IPS-11a (cell line): ENCODE results near the gene PLXNB3.

ENCODE experiments used
- H3K4me3 ChIP-seq: one replicate; pipeline ENCODE4 v1.5.1; 2013; ENCODE audit warnings: low read depth, low read length, control low read depth

PLXNB3 gene

DNA sequence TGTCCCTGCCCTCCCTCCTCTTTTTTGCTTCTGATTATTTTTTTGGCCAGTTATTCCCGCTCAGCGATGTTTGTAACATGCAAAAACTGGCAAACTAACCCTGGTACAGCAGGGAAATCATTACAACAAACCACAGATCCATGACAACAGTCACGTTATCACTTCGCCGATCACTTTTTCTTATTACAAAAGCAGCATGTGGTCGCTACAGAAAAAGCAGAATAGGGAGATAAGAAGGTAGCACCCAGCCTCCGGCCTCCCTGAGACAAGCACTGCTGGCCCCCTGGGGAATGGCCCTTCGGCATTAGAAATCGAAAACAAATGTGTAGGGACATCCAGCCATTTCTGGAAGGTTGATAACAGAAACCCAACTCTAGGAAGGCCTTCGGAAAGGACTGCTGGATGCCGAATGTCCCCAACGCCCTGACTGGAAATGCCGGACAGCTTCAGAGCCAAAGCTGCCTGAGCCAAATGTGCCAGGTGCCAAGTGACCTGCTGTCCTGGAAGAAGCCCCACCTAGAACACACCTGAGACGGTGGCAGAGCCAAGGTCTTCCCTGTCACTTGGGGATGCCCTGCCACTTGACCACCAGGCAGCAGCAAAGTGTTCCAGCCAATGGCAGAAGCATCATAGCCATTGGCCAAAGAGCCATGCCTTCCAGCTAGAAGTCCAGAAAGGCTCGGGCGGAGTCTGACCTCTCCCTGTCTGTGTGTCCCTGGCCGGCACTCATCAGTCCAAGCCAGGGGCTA is 27.2 kb downstream of the PLXNB3 start:
- no peak overlapping the region for H3K4me3 ChIP-seq

DNA sequence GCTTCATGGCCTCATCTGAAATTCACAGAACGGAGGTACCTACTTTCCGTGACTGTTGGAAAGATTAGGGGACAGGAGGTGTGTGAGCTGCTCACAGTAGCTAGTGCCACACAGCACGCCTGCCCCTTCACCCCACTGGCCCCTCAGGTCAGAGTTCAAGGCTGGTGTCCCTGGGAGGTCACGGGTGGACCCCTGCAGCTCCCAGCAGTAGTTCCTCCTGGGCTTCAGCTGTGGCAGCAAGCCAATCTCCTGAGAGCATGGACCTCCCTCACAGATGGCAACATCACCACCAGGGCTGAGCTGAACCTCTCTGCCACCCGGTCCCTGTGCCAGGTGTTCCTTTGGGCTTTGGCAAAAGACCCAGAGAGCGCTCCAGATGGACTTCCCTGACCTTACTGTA is 28.3 kb downstream of the PLXNB3 start:
- no peak overlapping the region for H3K4me3 ChIP-seq

DNA sequence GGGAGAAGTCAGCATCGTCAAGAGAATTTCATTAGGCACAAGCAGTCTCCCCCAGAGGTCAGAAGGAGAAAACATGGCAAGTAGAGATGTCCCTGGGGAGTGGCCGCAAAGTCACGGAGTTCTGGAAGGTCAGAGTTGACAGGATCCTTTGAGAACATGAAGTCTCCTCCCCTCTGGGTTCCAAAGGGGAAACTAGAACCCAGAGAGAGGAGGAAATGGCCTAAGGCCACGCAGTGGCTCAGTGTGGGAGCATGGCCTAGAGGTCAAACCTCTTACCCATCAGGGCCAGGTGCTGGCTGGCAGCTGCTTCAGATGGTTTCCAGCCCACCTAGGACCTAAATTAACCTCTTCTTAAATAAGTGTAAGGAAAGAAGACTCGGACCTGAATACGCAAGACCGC is 29.2 kb downstream of the PLXNB3 start:
- H3K4me3 ChIP-seq, result peak overlapping the region; percentile 70

DNA sequence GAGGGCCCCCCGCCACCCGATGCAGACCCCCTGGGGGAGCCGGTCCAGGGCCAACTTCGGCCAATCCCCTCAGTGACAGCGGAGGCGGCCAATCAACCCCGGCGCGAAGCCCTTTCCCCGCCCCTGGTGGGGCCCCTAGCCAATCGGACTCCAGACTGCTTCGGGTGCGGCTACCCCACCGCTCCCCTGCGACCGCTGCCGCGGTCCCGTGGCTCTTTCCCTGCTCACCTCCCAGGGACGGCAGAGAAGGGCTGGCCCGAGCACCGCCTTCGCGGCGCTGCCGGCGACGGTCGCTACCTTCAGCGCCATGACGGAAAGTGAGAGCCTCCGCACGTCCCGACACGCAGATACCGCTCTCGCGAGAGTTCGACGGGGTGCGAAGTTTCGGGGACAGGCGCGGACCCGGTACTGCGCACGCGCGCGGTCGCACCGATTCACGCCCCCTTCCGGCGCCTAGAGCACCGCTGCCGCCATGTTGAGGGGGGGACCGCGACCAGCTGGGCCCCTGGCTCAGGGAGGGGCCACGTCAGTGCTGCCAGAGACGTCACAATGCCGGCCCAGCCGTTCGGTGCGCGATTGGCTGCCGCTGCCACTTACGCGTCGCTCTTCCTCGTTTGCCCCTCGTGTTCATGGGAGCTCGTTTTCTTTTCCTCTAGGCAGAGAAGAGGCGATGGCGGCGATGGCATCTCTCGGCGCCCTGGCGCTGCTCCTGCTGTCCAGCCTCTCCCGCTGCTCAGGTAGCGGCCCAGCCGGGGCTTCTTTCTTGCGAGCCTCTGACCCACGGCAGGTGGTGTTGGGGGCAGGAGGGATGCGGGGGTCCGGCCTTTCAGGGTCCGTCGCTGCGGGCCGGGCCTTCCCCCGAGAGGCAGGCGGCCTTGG is 30.2 kb downstream of the PLXNB3 start, which contains the start of the genes IDH3G and SSR4:
TSS of gene IDH3G (minus strand) at position 358 of the 879 bp plus-strand sequence. CDS start at position 309, 49 bp downstream.
TSS of gene SSR4 (plus strand) at position 651 of the 879 bp plus-strand sequence. CDS start at position 671, 20 bp downstream.
- peak within 1 kb of the TSS; percentile 70 for H3K4me3 ChIP-seq

DNA sequence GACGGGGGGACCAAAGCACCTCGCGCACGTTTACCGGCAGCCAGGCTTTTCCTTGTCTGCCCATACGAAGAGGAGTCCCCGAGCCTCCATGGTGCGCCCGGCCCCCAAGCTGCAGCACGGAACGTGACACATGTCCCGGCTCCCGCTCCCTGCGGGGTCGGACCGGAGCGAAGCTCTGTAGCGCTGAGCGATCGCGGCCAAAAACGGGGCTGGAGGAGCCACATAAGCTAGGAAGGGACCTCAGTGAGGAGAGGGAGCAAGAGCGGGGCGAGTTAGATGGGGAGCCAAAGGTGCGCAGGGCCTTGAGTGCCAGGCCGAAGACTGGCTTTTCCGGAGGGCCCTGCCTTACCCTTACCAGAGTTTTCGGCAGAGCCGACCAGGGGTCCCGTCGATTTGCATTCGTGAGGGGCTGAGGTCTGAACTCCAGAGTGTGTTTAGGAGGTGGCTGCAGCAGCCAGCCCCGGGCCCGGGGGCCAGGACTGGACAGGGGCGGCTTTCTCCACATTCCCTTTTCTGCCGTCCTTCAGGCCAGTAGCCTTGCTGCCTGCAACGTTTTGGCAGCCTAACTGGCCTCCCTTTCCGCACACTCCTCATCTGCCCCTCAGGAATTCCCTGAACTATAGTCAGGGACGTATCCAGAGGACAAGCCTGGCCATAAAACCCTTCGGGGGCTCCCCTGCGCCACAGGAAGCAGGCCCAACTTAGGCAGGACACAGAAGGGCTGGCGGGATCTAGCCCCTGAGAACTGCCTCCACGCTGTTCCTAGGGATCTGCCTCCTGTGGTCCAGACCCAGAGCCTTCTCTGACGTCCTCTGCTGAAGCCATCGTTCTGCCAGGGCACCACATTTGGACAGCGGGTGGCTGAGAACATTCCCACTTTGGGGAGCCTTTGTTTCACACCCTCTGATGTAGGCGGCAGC is 31.1 kb downstream of the PLXNB3 start:
- H3K4me3 ChIP-seq, result peak overlapping the region; percentile 70

DNA sequence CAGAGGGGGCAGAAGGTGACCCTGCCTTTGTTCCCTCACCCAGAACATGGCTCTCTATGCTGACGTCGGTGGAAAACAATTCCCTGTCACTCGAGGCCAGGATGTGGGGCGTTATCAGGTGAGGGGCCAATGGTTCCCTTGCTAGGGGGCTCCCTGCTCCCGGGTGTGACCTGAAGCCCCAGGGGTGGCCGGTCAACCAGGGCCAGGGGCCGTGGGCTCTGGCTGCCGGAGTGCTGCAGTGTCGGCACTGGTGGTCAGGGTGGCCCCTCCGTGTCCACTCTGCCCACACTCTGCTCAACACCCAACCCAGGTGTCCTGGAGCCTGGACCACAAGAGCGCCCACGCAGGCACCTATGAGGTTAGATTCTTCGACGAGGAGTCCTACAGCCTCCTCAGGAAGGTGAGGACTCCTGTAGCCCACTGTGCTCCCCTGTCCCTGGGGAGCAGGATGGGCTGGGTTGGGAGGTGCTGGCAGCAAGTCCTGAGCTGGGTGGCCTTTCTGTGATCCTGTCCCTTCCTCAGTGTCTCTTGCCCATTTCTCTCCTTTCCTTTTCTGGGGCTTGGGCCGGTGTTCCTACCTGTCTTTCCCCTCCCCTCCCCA is 33.5 kb downstream of the PLXNB3 start:
- H3K4me3 ChIP-seq, result no peak overlapping the region

DNA sequence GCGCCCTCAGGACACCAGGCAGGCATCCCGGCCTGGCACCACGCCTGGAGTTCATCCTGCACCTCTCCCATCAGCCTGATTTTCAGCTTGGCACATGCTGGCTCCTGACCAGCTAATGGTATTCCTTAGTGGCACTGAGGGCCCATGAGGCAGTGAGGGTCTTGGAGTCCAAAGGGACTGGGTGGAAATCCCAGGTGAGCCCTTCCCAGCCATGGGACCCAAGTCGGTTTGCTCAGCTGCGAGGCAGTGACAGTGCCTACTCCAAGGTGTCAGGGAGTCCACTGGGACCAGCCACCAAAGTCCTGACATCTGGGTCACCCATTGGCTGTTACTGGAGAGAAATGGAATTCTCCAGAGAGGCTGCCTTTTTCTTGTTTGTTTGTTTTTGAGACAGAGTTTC is 35.3 kb downstream of the PLXNB3 start:
- H3K4me3 ChIP-seq, result no peak overlapping the region

DNA sequence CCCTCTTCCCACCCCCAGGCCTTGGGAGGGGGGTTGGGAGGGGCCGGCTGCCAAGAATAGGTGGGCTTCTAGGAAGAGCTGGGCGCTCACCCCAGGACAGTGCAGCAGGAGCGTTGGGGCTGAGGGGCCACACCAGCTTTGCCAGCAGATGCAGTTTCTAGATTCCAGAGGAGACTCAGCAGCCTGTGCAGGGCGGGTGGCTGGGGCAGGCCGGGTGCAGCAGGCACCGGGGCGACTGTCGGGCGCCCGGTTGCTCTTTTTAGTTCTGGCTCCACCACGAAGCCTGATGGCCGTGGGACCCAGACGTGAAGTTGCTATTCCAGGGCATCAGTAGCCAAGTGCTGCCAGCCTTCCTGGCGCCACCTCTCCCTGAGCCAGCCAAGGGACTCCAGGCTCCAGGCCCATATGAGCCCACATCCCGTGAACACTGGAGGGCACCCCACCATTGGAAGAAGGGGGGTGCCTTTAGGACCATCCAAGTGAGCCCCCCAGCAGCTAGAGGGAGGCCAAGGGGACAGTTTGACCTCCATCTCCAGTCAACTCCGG is 36.2 kb downstream of the PLXNB3 start:
- no peak overlapping the region for H3K4me3 ChIP-seq

DNA sequence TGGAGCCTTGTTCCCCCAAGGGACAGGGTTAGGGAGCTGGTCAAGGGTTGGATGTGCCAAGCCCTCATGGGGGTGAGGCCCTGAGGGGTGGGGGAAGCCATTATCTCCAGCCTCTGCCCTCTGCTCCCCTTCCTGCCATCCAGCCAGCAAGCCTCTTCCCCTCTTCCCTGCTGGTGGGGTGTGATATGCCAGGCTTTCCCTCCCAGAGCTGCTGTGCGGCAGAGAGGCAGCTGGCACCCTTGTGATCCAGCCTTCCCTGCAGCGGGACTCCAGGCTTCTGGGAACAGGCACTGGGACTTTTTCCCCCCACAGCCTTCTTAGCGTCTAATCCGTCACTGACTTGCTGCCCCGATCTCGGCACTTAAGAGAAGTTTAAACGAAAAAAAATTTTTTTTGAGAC is 36.7 kb downstream of the PLXNB3 start:
- no peak overlapping the region for H3K4me3 ChIP-seq

DNA sequence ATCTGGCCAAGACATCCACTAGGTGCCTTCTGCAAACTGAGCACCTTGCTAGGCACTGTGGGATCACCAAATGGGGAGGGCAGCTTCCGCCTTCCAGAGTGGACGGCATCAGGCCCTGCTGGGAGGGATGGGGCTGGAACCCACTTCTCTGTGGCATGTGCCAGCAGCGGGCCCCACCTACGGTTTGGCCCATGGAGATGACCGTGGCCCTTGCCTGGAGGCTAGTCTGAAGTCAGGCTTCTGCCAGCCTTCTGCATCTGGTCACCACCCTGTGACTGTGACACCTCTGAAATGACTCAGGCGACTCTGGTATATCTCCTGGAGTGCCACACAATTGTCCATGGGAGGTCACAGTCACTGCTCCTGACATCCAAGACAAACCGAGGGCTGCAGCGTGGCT is 37.6 kb downstream of the PLXNB3 start:
- H3K4me3 ChIP-seq, result no peak overlapping the region

DNA sequence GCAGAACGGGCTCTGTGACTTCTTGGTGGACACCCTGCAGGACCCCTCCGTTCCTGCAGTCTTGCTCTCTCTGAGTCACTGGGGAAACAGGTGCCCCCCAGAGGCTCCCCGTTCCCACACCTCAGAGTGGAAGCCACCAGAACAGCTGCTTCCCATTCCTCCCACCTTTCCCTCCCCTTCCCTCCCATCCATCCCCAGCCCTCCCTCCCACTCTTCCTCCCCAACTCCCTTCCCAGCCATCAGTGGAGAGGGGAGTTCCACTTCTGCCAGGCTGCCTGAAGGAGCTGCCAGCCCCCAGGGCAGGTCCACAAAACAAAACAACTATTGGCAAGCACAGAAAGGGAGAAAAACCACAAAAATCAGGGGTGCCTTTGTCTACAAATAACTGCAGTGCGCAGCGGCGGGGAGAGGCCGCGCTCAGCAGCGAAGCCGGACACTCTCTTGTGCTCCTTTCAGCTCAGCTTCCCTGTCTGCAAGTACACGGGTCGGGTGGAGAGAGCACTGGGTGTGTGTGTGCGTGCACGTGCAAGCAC is 38.5 kb downstream of the PLXNB3 start:
- H3K4me3 ChIP-seq, result no peak overlapping the region

DNA sequence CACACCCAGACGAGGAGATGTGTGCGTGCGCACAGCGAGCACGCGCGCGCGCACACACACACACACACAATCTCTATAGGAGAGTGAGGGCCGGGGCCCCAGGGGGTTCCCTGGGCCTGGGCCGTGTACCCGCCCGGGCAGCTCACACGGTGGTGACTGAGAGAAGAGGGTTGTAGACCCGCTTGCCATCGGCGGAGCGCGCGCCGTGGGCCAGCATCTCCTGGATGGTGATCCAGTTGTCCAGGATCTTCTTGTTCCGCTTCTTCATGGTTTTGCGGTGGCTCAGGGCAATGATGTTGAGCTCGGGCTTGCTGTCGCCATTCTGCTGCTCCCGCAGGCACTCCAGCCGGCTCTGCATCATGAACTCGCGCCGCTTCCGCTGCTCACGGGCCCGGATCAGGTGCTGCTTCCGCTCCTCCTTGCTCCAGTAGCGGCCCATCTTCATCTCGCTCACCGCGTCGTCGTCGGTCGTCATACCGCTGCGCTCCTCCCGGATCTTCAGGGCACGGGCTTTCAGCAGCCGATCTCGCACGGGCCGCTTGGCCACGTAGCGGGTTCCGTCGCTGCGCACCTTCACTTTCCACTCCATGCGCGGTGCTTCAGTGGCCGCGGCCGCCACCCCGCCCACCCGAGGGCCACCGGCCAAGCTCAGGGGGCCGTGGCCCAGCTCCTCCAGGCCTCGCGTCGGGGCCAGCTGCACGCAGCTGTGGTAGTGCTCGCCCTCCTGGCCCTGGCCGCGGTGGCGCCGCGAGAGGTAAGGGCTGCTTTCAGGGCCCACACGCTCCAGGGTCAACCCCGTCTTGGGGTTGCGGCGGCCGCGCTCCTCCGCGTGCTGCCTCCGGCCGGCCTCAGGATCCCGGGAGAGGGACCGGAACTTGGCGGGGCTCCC is 39.4 kb downstream of the PLXNB3 start:
- H3K4me3 ChIP-seq, result no peak overlapping the region

DNA sequence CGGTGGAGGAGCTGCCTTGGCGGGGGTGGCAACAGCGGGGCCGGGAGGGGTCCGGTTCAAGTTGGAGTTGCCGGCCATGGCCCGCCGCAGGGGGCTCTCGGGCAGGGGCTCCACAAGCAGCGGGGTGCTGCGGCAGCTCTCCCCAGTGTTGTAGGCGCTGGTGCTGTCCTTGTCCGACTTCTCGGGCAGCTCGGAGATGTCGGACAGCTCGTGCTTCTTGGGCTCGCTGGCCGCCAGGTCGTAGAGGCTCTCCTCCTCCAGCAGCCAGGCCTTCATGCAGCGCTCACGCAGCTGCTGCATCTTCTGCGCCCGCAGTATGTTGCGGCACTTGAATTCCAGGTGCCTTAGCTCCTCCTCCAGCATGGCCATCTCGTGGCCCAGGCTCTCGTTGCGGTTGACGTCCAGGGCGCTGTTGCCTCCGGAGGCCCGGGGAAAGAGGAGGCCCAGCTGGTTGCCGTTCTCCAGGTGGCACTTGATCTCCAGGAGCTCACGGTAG is 40.1 kb downstream of the PLXNB3 start:
- H3K4me3 ChIP-seq, result no peak overlapping the region

DNA sequence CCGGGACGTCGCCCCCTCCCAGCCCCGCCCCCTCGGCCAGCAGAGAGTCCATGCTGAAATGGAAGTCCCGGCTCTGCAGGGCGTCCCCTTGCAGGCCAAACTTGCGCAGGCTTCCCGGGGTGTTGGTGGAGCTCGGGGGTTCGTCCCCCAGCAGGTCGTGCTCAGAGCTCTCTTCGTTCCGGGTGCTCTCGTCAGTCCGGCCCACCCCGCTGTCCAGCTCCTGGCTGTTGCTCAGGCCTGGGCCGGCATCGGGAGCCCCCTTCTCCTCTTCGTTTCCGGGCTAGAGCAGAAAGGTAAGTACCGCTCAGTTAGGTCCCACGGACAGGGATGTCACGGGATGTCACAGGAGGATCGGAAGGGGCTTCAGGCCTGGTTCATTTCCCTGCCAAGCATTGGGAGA is 40.6 kb downstream of the PLXNB3 start:
- H3K4me3 ChIP-seq, result no peak overlapping the region

DNA sequence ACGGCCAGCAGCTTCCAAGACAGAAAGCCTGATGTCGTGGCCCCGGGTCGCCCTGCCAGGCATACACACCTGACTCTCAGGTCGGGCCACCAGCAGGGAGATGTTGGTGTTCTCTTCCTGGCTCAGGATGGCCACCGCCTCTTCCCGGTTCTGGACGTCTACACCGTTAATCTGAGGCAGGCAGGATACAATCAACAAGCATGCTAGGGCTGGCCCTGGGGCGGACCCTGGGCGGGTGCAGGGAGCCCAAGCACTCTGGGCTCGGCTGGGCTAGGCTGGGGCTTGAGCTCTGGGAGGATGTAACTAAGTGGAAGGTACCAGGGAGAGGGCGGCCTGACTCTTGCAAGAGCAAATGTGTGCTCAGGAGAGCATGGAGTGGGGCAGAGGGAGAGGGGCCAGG is 41.4 kb downstream of the PLXNB3 start:
- H3K4me3 ChIP-seq, result no peak overlapping the region

DNA sequence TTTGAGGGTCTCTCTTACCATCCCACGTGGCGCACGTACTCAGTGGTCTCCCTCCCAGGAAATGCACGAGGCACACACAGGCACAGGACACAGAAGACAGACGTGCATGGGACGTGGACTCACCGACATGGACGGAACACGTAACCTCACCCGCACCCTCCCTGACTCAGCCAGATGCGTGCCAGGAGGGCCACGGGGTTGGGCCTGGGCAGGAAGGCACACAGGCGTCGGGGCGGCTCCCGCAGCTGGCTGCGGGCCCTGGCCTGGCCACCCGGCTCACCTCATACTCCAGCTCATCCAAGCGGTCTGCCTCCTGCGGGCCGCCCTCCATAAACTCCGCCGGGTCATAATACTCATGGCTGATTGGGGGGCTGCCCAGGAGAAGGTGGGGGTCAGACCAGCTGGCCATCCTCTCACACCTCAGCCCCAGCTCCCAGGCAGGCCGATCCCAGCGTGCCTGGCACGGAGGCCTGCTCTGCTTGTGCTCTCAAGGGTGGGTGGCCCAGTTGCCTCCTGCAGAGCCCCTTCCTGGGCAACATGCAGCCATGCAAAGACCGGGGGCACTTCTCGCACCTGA is 43.0 kb downstream of the PLXNB3 start:
- H3K4me3 ChIP-seq, result no peak overlapping the region

DNA sequence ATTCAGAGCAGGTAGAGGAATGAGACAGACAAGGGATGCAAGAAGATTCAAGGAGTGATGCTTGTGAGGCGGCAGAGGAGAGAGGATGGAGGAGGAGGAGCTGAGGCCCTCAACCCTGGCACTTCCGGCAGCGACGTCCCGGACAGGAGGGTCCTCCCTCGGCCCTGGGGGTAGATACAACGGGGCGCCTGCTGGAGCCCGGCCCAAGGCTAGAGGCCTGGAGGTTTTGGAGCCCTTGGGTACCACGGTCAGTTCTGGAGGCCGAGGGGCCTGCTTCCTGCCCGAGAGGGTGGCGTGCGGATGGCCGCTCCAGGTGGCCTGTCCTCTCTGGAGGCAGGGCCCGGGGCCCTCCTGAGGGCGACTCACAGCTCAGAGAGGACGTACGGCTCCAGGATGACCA is 43.9 kb downstream of the PLXNB3 start:
- H3K4me3 ChIP-seq, result no peak overlapping the region

DNA sequence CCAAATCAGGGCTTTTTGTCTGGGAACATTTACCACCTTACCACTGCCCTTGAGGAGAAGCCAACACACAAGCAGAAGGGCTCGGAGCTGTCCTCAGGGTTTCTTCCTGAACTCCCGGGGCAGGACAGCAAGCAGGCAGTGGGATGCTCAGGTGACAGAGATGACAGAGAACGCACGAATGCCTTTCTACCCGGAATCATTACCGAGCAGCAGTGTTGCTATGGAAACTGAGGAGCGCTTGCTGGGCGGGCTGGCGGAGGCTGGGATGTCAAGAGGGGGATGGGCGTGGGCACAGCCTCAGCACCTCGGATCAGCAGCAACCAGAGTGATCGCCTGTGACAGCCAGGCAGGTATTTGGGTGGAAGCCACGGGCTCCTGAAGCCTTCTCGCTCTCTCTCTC is 48.2 kb downstream of the PLXNB3 start:
- no peak overlapping the region for H3K4me3 ChIP-seq
